HepG2 (cell line): ENCODE measurements around the gene ZNF217. TPM values are rescaled to one million over a fixed set of nuclear protein-coding genes. Genes with fewer than 3 reads are reported as not detected.

Experiments used
- AGO2 ChIP-seq: fragments of 200-400 bp; formaldehyde crosslinking; optimal IDR thresholded peaks from 2 replicates; pipeline ENCODE3; 2017; ENCODE audit warnings: mild to moderate bottlenecking, low read depth, low read length, moderate library complexity
- ATAD3A ChIP-seq: sonication (generic); formaldehyde crosslinking; IDR thresholded peaks from 2 replicates; pipeline ENCODE4 v1.4.0; 2020; ENCODE audit warnings: missing genetic modification reagents
- CBX5 ChIP-seq: sonication (generic); formaldehyde crosslinking; IDR thresholded peaks from 2 replicates; pipeline ENCODE4 v1.4.0; 2020; ENCODE audit warnings: missing genetic modification reagents, borderline replicate concordance
- DNMT1 ChIP-seq: sonication (generic); formaldehyde crosslinking; IDR thresholded peaks from 2 replicates; pipeline ENCODE4 v1.5.1; 2020; ENCODE audit warnings: mild to moderate bottlenecking, missing genetic modification reagents
- GATAD1 ChIP-seq: IDR thresholded peaks from 2 replicates; pipeline ENCODE4 v1.6.1; 2016; ENCODE audit warnings: missing genetic modification reagents, missing compliant biosample characterization
- GPBP1L1 ChIP-seq: sonication (generic); formaldehyde crosslinking; IDR thresholded peaks from 2 replicates; pipeline ENCODE4 v1.5.0; 2020; ENCODE audit warnings: mild to moderate bottlenecking, missing genetic modification reagents
- HINFP ChIP-seq: sonication (generic); formaldehyde crosslinking; IDR thresholded peaks from 2 replicates; pipeline ENCODE4 v1.4.0; 2020; ENCODE audit warnings: low read depth, mild to moderate bottlenecking, missing genetic modification reagents
- KLF12 ChIP-seq: sonication (generic); formaldehyde crosslinking; IDR thresholded peaks from 2 replicates; pipeline ENCODE4 v1.4.0; 2020; ENCODE audit warnings: missing genetic modification reagents, borderline replicate concordance
- MED8 ChIP-seq: sonication (generic); formaldehyde crosslinking; IDR thresholded peaks from 2 replicates; pipeline ENCODE4 v1.8.1; 2023; ENCODE audit warnings: mild to moderate bottlenecking, missing genetic modification reagents; ENCODE audit not compliant: insufficient replicate concordance
- MXD1 ChIP-seq: sonication (generic); formaldehyde crosslinking; IDR thresholded peaks from 2 replicates; pipeline ENCODE4 v1.4.0; 2020; ENCODE audit warnings: mild to moderate bottlenecking, missing genetic modification reagents
- MXI1 ChIP-seq: IDR thresholded peaks from 3 replicates; pipeline ENCODE4 v1.6.1; 2012; ENCODE audit warnings: low read depth, low read length, inconsistent platforms, borderline replicate concordance
- NBN ChIP-seq: fragments of 450-650 bp; conservative IDR thresholded peaks from 2 replicates; pipeline ENCODE4 v1.6.1; 2017
- NR2F2 ChIP-seq: IDR thresholded peaks from 2 replicates; pipeline ENCODE4 v1.6.1; 2012; ENCODE audit warnings: low read depth, inconsistent platforms, borderline replicate concordance
- RBM22 ChIP-seq: fragments of 200-400 bp; formaldehyde crosslinking; optimal IDR thresholded peaks from 2 replicates; pipeline ENCODE3; 2017; ENCODE audit warnings: mild to moderate bottlenecking, low read length, moderate library complexity
- SSRP1 ChIP-seq: IDR thresholded peaks from 2 replicates; pipeline ENCODE4 v1.6.1; 2016; ENCODE audit warnings: control low read depth
- TGIF2 ChIP-seq: IDR thresholded peaks from 2 replicates; pipeline ENCODE4 v1.6.1; 2016; ENCODE audit warnings: control low read depth, missing compliant biosample characterization
- ZFAT ChIP-seq: sonication (generic); formaldehyde crosslinking; conservative IDR thresholded peaks from 2 replicates; pipeline ENCODE4 v1.8.1; 2023; ENCODE audit warnings: missing genetic modification reagents, inconsistent platforms
- ZFP90 ChIP-seq: sonication (generic); formaldehyde crosslinking; IDR thresholded peaks from 2 replicates; pipeline ENCODE4 v1.8.0; 2022; ENCODE audit warnings: missing genetic modification reagents, mild to moderate bottlenecking, inconsistent platforms, borderline replicate concordance
- polyA plus RNA-seq, 8 experiments: library from polyadenylated mRNA; depleted of rRNA in 3 of 8; stranded (reverse) in 7 of 8; unstranded in 1 of 8; fragments of >200 nt; fragmentation: Illumina TruSeq in 4 of 8; extraction: Trizol in 4 of 8; gene quantifications; 2 replicates each; pipeline versions ENCODE4 v1.2.1 to v1.2.3, GENCODE V29; 2011 to 2016; ENCODE audit warnings: low read depth in 4 of 8, missing spikeins in 1 of 8, mixed read lengths in 1 of 8; ENCODE audit not compliant: insufficient read depth in 1 of 8
- total RNA-seq, 5 experiments: library from RNA; depleted of rRNA; stranded (reverse); fragments of >200 nt; fragmentation: Illumina TruSeq; extraction: Trizol; gene quantifications; 2 replicates each; pipeline ENCODE4 v1.2.3, GENCODE V29; 2016; ENCODE audit warnings: low read depth in 1 of 5
- TF ChIP-seq, protein P1 (sequence below): sonication (generic); formaldehyde crosslinking; IDR thresholded peaks from one replicate; pipeline ENCODE4 v1.5.1; 2020; ENCODE audit warnings: mild to moderate bottlenecking, missing genetic modification reagents; ENCODE audit errors: not compliant biosample characterization

ZNF217 gene
- total and polyA plus RNA-seq, 2 of the 13 experiments (the other 11 are each of a cell fraction or from before 2014, with no cell fraction given): 22.3 to 29.8 TPM

GRCh38 chr20:53570446-53571276 is 23.0 kb downstream of the ZNF217 start (continued):
- TF ChIP-seq, protein P1, sequence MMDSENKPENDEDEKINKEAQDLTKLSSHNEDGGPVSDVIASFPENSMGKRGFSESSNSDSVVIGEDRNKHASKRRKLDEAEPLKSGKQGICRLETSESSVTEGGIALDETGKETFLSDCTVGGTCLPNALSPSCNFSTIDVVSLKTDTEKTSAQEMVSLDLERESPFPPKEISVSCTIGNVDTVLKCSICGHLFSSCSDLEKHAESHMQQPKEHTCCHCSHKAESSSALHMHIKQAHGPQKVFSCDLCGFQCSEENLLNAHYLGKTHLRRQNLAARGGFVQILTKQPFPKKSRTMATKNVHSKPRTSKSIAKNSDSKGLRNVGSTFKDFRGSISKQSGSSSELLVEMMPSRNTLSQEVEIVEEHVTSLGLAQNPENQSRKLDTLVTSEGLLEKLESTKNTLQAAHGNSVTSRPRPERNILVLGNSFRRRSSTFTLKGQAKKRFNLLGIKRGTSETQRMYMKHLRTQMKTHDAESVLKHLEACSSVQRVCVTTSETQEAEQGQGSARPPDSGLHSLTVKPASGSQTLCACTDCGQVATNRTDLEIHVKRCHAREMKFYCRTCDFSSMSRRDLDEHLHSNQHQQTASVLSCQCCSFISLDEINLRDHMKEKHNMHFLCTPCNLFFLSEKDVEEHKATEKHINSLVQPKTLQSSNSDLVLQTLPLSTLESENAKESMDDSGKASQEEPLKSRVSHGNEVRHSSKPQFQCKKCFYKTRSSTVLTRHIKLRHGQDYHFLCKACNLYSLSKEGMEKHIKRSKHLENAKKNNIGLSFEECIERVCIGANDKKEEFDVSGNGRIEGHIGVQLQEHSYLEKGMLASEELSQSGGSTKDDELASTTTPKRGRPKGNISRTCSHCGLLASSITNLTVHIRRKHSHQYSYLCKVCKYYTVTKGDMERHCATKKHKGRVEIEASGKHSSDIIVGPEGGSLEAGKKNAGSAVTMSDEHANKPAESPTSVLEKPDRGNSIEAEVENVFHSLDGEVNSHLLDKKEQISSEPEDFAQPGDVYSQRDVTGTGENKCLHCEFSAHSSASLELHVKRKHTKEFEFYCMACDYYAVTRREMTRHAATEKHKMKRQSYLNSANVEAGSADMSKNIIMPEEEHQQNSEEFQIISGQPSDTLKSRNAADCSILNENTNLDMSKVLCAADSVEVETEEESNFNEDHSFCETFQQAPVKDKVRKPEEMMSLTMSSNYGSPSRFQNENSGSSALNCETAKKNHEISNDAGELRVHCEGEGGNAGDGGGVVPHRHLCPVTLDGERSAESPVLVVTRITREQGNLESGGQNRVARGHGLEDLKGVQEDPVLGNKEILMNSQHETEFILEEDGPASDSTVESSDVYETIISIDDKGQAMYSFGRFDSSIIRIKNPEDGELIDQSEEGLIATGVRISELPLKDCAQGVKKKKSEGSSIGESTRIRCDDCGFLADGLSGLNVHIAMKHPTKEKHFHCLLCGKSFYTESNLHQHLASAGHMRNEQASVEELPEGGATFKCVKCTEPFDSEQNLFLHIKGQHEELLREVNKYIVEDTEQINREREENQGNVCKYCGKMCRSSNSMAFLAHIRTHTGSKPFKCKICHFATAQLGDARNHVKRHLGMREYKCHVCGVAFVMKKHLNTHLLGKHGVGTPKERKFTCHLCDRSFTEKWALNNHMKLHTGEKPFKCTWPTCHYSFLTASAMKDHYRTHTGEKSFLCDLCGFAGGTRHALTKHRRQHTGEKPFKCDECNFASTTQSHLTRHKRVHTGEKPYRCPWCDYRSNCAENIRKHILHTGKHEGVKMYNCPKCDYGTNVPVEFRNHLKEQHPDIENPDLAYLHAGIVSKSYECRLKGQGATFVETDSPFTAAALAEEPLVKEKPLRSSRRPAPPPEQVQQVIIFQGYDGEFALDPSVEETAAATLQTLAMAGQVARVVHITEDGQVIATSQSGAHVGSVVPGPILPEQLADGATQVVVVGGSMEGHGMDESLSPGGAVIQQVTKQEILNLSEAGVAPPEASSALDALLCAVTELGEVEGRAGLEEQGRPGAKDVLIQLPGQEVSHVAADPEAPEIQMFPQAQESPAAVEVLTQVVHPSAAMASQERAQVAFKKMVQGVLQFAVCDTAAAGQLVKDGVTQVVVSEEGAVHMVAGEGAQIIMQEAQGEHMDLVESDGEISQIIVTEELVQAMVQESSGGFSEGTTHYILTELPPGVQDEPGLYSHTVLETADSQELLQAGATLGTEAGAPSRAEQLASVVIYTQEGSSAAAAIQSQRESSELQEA (CRISPR knock-in tag): no peak
- no peak for TF ChIP-seq CBX5
- no peak for TF ChIP-seq MXI1
- TF ChIP-seq KLF12: no peak
- no peak for TF ChIP-seq NR2F2
- no peak for TF ChIP-seq MXD1 (CRISPR knock-in tag)
- TF ChIP-seq GPBP1L1 (CRISPR knock-in tag): no peak
- no peak for TF ChIP-seq DNMT1 (CRISPR knock-in tag)
- peak; percentile 35 for TF ChIP-seq AGO2
- TF ChIP-seq GATAD1 (CRISPR knock-in tag): no peak
- TF ChIP-seq ATAD3A: no peak
- TF ChIP-seq TGIF2 (CRISPR knock-in tag): no peak
- TF ChIP-seq NBN: no peak
- peak; percentile 90 for TF ChIP-seq SSRP1 (CRISPR knock-in tag)
- TF ChIP-seq MED8 (CRISPR knock-in tag): no peak
- TF ChIP-seq ZFP90: no peak
- TF ChIP-seq RBM22: peak; percentile 92
- no peak for TF ChIP-seq HINFP (CRISPR knock-in tag)
- TF ChIP-seq ZFAT: no peak
